H9 (cell line): ENCODE data around the gene NTRK3. TPM values are rescaled to one million over a fixed set of nuclear protein-coding genes. Genes with fewer than 3 reads are reported as not detected.

Experiments
- DNase-seq: peaks from one replicate; pipeline ENCODE4 v3.0.0-alpha.2; 2017
- H2AFZ ChIP-seq: one replicate; pipeline ENCODE4 v1.6.1; 2013; ENCODE audit warnings: mild to moderate bottlenecking, low read length, control low read depth, moderate library complexity
- H2AK5ac ChIP-seq: 2 replicates; pipeline ENCODE4 v1.6.1; 2013; ENCODE audit warnings: low read length, control low read depth, mixed read lengths; ENCODE audit not compliant: insufficient read length
- H2BK120ac ChIP-seq: one replicate; pipeline ENCODE4 v1.6.1; 2013; ENCODE audit warnings: low read depth, mild to moderate bottlenecking, low read length, control low read depth, inconsistent platforms; ENCODE audit not compliant: poor library complexity, severe bottlenecking
- H2BK12ac ChIP-seq: 2 replicates; pipeline ENCODE4 v1.6.1; 2013; ENCODE audit warnings: low read length, control low read depth, mixed read lengths, low read depth; ENCODE audit not compliant: insufficient read length
- H2BK15ac ChIP-seq: 2 replicates; pipeline ENCODE4 v1.6.1; 2013; ENCODE audit warnings: low read depth, low read length, control low read depth
- H2BK20ac ChIP-seq: one replicate; pipeline ENCODE4 v1.6.1; 2013; ENCODE audit warnings: low read depth, mild to moderate bottlenecking, low read length, control low read depth, inconsistent platforms; ENCODE audit not compliant: poor library complexity, severe bottlenecking
- H2BK5ac ChIP-seq: 2 replicates; pipeline ENCODE4 v1.6.1; 2013; ENCODE audit warnings: low read length, control low read depth, mixed read lengths; ENCODE audit not compliant: insufficient read length
- H3K14ac ChIP-seq: 2 replicates; pipeline ENCODE4 v1.6.1; 2013; ENCODE audit warnings: low read length, control low read depth; ENCODE audit not compliant: insufficient read depth
- H3K18ac ChIP-seq: 2 replicates; pipeline ENCODE4 v1.6.1; 2013; ENCODE audit warnings: low read depth, mild to moderate bottlenecking, mixed read lengths, low read length, control low read depth; ENCODE audit not compliant: insufficient read length
- H3K23ac ChIP-seq: 2 replicates; pipeline ENCODE4 v1.6.1; 2013; ENCODE audit warnings: low read length, control low read depth, mixed read lengths, low read depth; ENCODE audit not compliant: insufficient read length
- H3K23me2 ChIP-seq: 2 replicates; pipeline ENCODE4 v1.6.1; 2013; ENCODE audit warnings: low read depth, mild to moderate bottlenecking, mixed read lengths, low read length, control low read depth; ENCODE audit not compliant: insufficient read length, poor library complexity, severe bottlenecking
- H3K27ac ChIP-seq: 2 replicates; pipeline ENCODE4 v1.5.1; 2013; ENCODE audit warnings: low read length, control low read depth, mixed read lengths, low read depth; ENCODE audit not compliant: insufficient read length
- H3K27me3 ChIP-seq: 2 replicates; pipeline ENCODE4 v1.6.1; 2013; ENCODE audit warnings: low read length, control low read depth, inconsistent platforms; ENCODE audit not compliant: insufficient read depth
- H3K4ac ChIP-seq: 2 replicates; pipeline ENCODE4 v1.6.1; 2013; ENCODE audit warnings: low read depth, mild to moderate bottlenecking, control low read depth, inconsistent platforms, low read length, moderate library complexity
- H3K4me1 ChIP-seq: 2 replicates; pipeline ENCODE4 v1.6.1; 2013; ENCODE audit warnings: low read length, control low read depth, inconsistent platforms; ENCODE audit not compliant: insufficient read depth
- H3K4me2 ChIP-seq: 2 replicates; pipeline ENCODE4 v1.6.1; 2013; ENCODE audit warnings: low read length, control low read depth, mixed read lengths; ENCODE audit not compliant: insufficient read length, insufficient read depth
- H3K56ac ChIP-seq: 2 replicates; pipeline ENCODE4 v1.6.1; 2013; ENCODE audit warnings: low read depth, mild to moderate bottlenecking, mixed read lengths, low read length, control low read depth; ENCODE audit not compliant: insufficient read length
- H3K79me1 ChIP-seq: 2 replicates; pipeline ENCODE4 v1.6.1; 2013; ENCODE audit warnings: low read depth, mild to moderate bottlenecking, moderate library complexity, low read length, control low read depth, inconsistent platforms; ENCODE audit not compliant: insufficient read depth, poor library complexity, severe bottlenecking
- H3K79me2 ChIP-seq: 2 replicates; pipeline ENCODE4 v1.6.1; 2013; ENCODE audit warnings: low read length, control low read depth, inconsistent platforms; ENCODE audit not compliant: insufficient read depth
- H3K9ac ChIP-seq: 2 replicates; pipeline ENCODE4 v1.6.1; 2013; ENCODE audit warnings: low read length, control low read depth, mixed read lengths; ENCODE audit not compliant: insufficient read length; ENCODE audit errors: extremely low read depth
- H3K9me3 ChIP-seq: one replicate; pipeline ENCODE4 v1.6.1; 2013; ENCODE audit warnings: low read depth, low read length, inconsistent platforms; ENCODE audit not compliant: control insufficient read depth
- H3T11ph ChIP-seq: one replicate; pipeline ENCODE4 v1.6.1; 2013; ENCODE audit warnings: mild to moderate bottlenecking, low read length, control low read depth, inconsistent platforms
- H4K20me1 ChIP-seq: one replicate; pipeline ENCODE4 v1.6.1; 2013; ENCODE audit not compliant: control insufficient read depth, insufficient read length, insufficient read depth
- H4K5ac ChIP-seq: 2 replicates; pipeline ENCODE4 v1.6.1; 2013; ENCODE audit warnings: low read depth, mild to moderate bottlenecking, mixed read lengths, low read length, control low read depth; ENCODE audit not compliant: insufficient read length
- H4K8ac ChIP-seq: replicated peaks from 2 replicates; pipeline ENCODE4 v1.6.1; 2013; ENCODE audit warnings: low read length, control low read depth, mixed read lengths, low read depth; ENCODE audit not compliant: insufficient read length
- H4K91ac ChIP-seq: 2 replicates; pipeline ENCODE4 v1.6.1; 2013; ENCODE audit warnings: low read depth, mild to moderate bottlenecking, moderate library complexity, mixed read lengths, low read length, control low read depth; ENCODE audit not compliant: insufficient read length
- H3K27ac Mint-ChIP-seq, 3 experiments: 2 replicates in 2 of 3; 3 replicates in 1 of 3; pipeline ENCODE4 v1.8.0; 2020 to 2021; ENCODE audit warnings: mixed read lengths in 3 of 3, mild to moderate bottlenecking in 1 of 3, moderate library complexity in 1 of 3
- H3K27me3 Mint-ChIP-seq: 2 replicates; pipeline ENCODE4 v1.8.0; 2021; ENCODE audit warnings: low read depth, mild to moderate bottlenecking, moderate library complexity, mixed read lengths
- H3K36me3 Mint-ChIP-seq, 3 experiments: 2 replicates in 2 of 3; 3 replicates in 1 of 3; pipeline ENCODE4 v1.8.0; 2020 to 2021; ENCODE audit warnings: low read depth in 3 of 3, mixed read lengths in 3 of 3; ENCODE audit not compliant: insufficient read depth in 1 of 3
- H3K4me1 Mint-ChIP-seq, 2 experiments: 2 replicates each; pipeline ENCODE4 v1.8.0; 2020; ENCODE audit warnings: mixed read lengths in 2 of 2
- H3K4me3 Mint-ChIP-seq, 2 experiments: 2 replicates in 1 of 2; 3 replicates in 1 of 2; pipeline ENCODE4 v1.8.0; 2020 to 2021; ENCODE audit warnings: mild to moderate bottlenecking in 2 of 2, mixed read lengths in 2 of 2, moderate library complexity in 1 of 2
- H3K9me3 Mint-ChIP-seq, 2 experiments: 2 replicates in 1 of 2; 3 replicates in 1 of 2; pipeline ENCODE4 v1.8.0; 2020; ENCODE audit warnings: mild to moderate bottlenecking in 2 of 2, mixed read lengths in 2 of 2, moderate library complexity in 1 of 2
- WGBS: extraction: QIAGEN DNeasy Blood & Tissue Kit; methylation state at CpG from one replicate; pipeline ENCODE4 v1.1.7; 2013; ENCODE audit warnings: missing lambda C conversion rate, low lambda C conversion rate, mixed read lengths; ENCODE audit not compliant: insufficient read length; ENCODE audit errors: extremely low coverage; 5-methylcytosine and 5-hydroxymethylcytosine counted together
- total RNA-seq: library from RNA; stranded (reverse); gene quantifications from 2 replicates; pipeline ENCODE4 v1.2.1, GENCODE V29; 2021
- TF ChIP-seq, protein P1 (sequence below): fragments of 200-600 bp; sonication (generic); conservative IDR thresholded peaks from 3 replicates; pipeline ENCODE4 v1.8.0; 2021; ENCODE audit warnings: antibody characterized with exemption, mild to moderate bottlenecking

The NTRK3 gene
- total RNA-seq, 1 experiment from 2014 or later: 2.5 TPM

- no peaks in the 10 kb centered on the region for H3K4me1 ChIP-seq
- Mint-ChIP-seq H3K27me3 (peaks cover 5% of the 10 kb centered on the region), H3K27ac (no peak overlapping the region), H3K4me1 (peaks cover 5 to 10% of the 10 kb centered on the region in 2 experiments; a peak in 3 of 4 replicates), H3K9me3 (peaks cover 0 to 4% of the 10 kb centered on the region in 2 experiments; a peak in 1 of 5 replicates), H3K36me3 (no peaks in the 10 kb centered on the region), H3K4me3 (no peak overlapping the region)
- no peak overlapping the region for H3K9ac ChIP-seq
- H2BK120ac ChIP-seq: no peak overlapping the region
- H3K27me3 ChIP-seq: no peaks in the 10 kb centered on the region
- TF ChIP-seq, protein P1, sequence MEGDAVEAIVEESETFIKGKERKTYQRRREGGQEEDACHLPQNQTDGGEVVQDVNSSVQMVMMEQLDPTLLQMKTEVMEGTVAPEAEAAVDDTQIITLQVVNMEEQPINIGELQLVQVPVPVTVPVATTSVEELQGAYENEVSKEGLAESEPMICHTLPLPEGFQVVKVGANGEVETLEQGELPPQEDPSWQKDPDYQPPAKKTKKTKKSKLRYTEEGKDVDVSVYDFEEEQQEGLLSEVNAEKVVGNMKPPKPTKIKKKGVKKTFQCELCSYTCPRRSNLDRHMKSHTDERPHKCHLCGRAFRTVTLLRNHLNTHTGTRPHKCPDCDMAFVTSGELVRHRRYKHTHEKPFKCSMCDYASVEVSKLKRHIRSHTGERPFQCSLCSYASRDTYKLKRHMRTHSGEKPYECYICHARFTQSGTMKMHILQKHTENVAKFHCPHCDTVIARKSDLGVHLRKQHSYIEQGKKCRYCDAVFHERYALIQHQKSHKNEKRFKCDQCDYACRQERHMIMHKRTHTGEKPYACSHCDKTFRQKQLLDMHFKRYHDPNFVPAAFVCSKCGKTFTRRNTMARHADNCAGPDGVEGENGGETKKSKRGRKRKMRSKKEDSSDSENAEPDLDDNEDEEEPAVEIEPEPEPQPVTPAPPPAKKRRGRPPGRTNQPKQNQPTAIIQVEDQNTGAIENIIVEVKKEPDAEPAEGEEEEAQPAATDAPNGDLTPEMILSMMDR: no peak
- no peak overlapping the region for H4K91ac ChIP-seq
- no peaks in the 10 kb centered on the region for H4K20me1 ChIP-seq
- H2BK5ac ChIP-seq: no peak overlapping the region
- no peaks in the 10 kb centered on the region for H3K79me2 ChIP-seq
- no peak overlapping the region for H2BK12ac ChIP-seq
- H2BK20ac ChIP-seq: no peak overlapping the region
- H3K23ac ChIP-seq: no peak overlapping the region
- H3K27ac ChIP-seq: no peak overlapping the region
- H2AFZ ChIP-seq: no peak overlapping the region
- H3K56ac ChIP-seq: no peak overlapping the region
- no peak overlapping the region for H3K14ac ChIP-seq
- no peak overlapping the region for H3K4me2 ChIP-seq
- H3K79me1 ChIP-seq: no peaks in the 10 kb centered on the region
- H4K5ac ChIP-seq: no peak overlapping the region
- whole genome bisulfite sequencing: no CpG with 5 or more reads among the region's 4 CpGs
- no peak overlapping the region for H3K18ac ChIP-seq
- H3T11ph ChIP-seq: no peak overlapping the region
- H3K4ac ChIP-seq: no peak overlapping the region
- no peak overlapping the region for H4K8ac ChIP-seq
- H2BK15ac ChIP-seq: no peak overlapping the region
- no peak overlapping the region for H2AK5ac ChIP-seq
- no peak for DNase-seq
- no peaks in the 10 kb centered on the region for H3K23me2 ChIP-seq
- no peaks in the 10 kb centered on the region for H3K9me3 ChIP-seq
Measured at GRCh38 chr15:88147760-88148159, 108.8 kb downstream of the NTRK3 start.
